ENCODE data around the gene INTS2. TPM values are rescaled to one million over a fixed set of nuclear protein-coding genes. Genes with fewer than 3 reads are reported as not detected.

INTS2 gene
- total RNA-seq, 2 experiments from 2014 or later = 21.7 to 23.0 TPM

DNA sequence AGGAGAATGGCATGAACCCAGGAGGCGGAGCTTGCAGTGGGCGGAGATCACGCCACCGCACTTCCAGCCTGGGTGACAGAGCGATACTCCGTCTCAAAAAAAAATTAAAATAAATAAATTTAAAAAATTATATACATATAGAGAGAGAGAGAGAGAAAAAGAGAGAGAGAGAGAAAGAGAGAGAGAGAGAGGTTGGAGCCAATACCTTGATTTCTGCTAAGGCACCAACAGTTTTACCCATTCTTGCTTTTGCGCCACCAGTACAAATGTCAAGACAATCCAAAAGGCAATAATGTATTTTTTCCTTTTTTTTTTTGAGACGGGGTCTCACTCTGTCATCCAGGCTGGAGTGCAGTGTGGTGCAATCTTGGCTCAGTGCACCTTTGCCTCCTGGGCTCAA lies 81.7 kb downstream of the INTS2 start:
- Mint-ChIP-seq H3K9me3 (ENCODE audit: insufficient read depth) (no peaks in the 10 kb centered on the region), H3K4me1 (ENCODE audit: low read depth) (no peaks in the 10 kb centered on the region), H3K27ac (no peak overlapping the region), H3K36me3 (ENCODE audit: low read depth) (peaks cover 45% of the 10 kb centered on the region), H3K27me3 (ENCODE audit: low read depth) (no peaks in the 10 kb centered on the region), H3K4me3 (no peak overlapping the region)
- ChIA-PET CTCF (interaction anchor here (2.0 kb wide), 1 partner anchor 14 kb away, joined by 4 read pairs; no protein-coding TSS in a partner anchor), POLR2A (no interaction called here)
- no peak for ATAC-seq
- no peak for DNase-seq

DNA sequence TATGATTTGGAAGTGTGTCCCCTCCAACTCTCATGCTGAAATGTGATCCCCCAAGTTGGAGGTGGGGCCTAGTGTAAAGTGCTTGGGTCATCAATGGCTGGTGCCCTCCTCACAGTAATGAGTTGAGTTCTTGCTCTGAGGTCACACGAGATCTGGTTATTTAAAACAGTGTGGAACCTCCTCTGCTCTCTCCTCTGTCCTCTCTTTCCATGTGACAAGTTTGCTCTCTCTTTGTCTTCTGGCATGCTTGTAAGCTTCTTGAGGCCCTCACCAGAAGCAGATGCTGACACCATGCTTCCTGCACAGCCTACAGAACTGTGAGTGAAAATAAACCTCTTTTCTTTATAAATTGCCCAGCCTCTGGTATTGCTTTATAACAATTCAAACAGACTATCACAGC lies 84.3 kb downstream of the INTS2 start:
- ChIA-PET POLR2A (no interaction called here), CTCF (interaction anchor here (1.6 kb wide), 1 partner anchor 208 kb away, joined by 5 read pairs; no protein-coding TSS in a partner anchor)
- H3K4me1 Mint-ChIP-seq (ENCODE audit: low read depth) = no peaks in the 10 kb centered on the region
- H3K9me3 Mint-ChIP-seq (ENCODE audit: insufficient read depth) = no peaks in the 10 kb centered on the region
- H3K4me3 Mint-ChIP-seq = no peak overlapping the region
- no peaks in the 10 kb centered on the region for H3K27me3 Mint-ChIP-seq (ENCODE audit: low read depth)
- H3K27ac Mint-ChIP-seq = no peak overlapping the region
- DNase-seq (no peak), ATAC-seq (no peak)
- peaks cover 41% of the 10 kb centered on the region for H3K36me3 Mint-ChIP-seq (ENCODE audit: low read depth)

DNA sequence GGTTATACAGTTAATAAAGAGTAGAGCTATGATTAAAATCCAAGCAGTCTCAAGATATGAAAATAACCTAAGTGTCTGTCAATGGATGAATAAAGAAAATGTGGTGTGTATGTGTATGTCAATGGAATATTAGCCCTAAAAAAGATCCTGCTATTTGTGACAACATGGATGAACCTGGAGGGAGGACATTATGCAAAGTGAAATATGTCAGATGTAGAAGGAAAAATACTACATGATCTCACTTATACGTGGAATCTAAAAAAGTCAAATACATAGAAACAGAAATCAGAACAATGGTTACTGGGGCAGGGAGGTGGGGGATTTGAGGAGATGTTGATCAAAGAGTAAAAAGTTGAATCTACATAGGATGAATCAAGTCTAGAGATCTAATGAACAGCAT lies 84.9 kb downstream of the INTS2 start:
- no peak for DNase-seq
- Mint-ChIP-seq H3K4me3 (no peak overlapping the region), H3K27ac (no peak overlapping the region), H3K4me1 (ENCODE audit: low read depth) (no peaks in the 10 kb centered on the region), H3K36me3 (ENCODE audit: low read depth) (peaks cover 41% of the 10 kb centered on the region), H3K9me3 (ENCODE audit: insufficient read depth) (no peaks in the 10 kb centered on the region), H3K27me3 (ENCODE audit: low read depth) (no peaks in the 10 kb centered on the region)
- ChIA-PET CTCF (interaction anchor here (1.6 kb wide), 1 partner anchor 208 kb away, joined by 5 read pairs; no protein-coding TSS in a partner anchor), POLR2A (no interaction called here)
- ATAC-seq = no peak

DNA sequence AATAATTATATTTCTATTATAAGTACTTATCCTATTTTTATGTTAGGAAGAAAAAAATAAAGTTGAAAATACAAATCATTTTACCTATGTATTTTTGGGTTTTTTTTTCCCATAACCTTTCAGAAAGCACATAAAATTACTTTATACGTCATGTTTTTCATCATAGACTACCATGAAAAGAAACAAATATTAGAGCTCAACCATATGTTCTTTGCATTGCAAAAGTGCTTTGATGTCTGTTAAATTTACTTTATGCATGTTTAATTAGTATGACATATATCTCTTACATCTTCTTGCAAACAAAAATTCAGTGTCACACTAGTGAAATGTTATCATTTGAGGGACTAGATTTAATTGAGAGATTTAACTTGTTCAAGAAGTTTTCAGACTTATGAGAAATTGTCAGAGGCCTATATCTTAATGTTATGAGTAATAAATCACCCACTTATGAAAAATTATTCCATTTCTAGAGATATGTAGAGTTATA lies 88.4 kb downstream of the INTS2 start:
- ChIA-PET POLR2A (interaction anchor here (1.9 kb wide), 1 partner anchor 24 kb away, joined by 4 read pairs; the partner anchor contains the start of gene BRIP1), CTCF (interaction anchor here (2.1 kb wide), 1 partner anchor 204 kb away, joined by 7 read pairs; no protein-coding TSS in a partner anchor)
- Mint-ChIP-seq H3K27ac (no peak overlapping the region), H3K27me3 (ENCODE audit: low read depth) (no peaks in the 10 kb centered on the region), H3K4me1 (ENCODE audit: low read depth) (no peaks in the 10 kb centered on the region), H3K9me3 (ENCODE audit: insufficient read depth) (no peaks in the 10 kb centered on the region), H3K36me3 (ENCODE audit: low read depth) (peaks cover 22% of the 10 kb centered on the region), H3K4me3 (no peak overlapping the region)
- no peak for DNase-seq
- ATAC-seq = no peak

DNA sequence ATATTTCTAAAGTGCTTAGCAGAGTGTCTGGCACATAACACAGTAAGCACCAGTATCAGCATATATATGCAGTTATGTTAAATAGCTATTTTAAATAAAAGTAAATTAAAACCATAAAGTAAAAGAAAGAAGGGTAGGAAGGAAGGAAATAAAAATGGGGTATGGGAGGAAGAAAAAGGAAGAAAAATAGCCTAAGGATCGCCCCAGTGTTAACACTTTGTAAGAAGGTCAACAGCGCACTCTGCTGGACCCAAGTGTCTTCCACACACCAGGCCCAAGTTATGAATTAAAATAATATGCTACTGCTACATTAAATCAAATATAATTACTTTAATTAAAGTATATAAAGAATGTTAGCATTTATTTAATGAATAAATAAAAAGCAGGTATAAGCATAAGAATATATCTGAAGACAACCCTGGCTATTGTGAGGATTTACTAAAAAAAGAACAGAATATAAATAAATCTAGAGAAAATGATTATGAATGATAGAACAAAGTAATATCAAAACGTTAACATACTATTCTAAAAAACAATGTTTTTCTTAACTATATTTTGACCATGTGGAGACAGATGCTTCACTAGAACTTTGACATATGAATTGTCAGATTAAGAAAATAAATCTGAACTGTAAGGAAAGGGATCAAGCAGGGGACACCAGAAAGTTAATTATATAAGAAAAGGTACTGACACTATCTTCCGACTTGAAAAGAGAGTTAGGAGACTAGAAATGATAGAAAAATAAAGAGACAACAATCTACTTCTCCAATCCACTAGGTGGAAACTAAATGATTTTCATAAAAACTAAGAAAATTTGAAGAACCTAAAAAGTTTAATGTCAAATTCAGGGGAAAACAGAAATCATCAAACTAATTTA lies 90.4 kb downstream of the INTS2 start:
- H3K4me1 Mint-ChIP-seq (ENCODE audit: low read depth) = no peaks in the 10 kb centered on the region
- peaks cover 11% of the 10 kb centered on the region for H3K36me3 Mint-ChIP-seq (ENCODE audit: low read depth)
- H3K9me3 Mint-ChIP-seq (ENCODE audit: insufficient read depth) = no peaks in the 10 kb centered on the region
- ChIA-PET CTCF (interaction anchor here (0.7 to 1.8 kb wide), 10 partner anchors 8 to 387 kb away, joined by 3 to 18 read pairs (median 4); no protein-coding TSS in a partner anchor), POLR2A (no interaction called here)
- H3K27ac Mint-ChIP-seq = no peak overlapping the region
- no peak for ATAC-seq
- peak; percentile 64 for DNase-seq
- no peaks in the 10 kb centered on the region for H3K27me3 Mint-ChIP-seq (ENCODE audit: low read depth)
- no peak overlapping the region for H3K4me3 Mint-ChIP-seq

DNA sequence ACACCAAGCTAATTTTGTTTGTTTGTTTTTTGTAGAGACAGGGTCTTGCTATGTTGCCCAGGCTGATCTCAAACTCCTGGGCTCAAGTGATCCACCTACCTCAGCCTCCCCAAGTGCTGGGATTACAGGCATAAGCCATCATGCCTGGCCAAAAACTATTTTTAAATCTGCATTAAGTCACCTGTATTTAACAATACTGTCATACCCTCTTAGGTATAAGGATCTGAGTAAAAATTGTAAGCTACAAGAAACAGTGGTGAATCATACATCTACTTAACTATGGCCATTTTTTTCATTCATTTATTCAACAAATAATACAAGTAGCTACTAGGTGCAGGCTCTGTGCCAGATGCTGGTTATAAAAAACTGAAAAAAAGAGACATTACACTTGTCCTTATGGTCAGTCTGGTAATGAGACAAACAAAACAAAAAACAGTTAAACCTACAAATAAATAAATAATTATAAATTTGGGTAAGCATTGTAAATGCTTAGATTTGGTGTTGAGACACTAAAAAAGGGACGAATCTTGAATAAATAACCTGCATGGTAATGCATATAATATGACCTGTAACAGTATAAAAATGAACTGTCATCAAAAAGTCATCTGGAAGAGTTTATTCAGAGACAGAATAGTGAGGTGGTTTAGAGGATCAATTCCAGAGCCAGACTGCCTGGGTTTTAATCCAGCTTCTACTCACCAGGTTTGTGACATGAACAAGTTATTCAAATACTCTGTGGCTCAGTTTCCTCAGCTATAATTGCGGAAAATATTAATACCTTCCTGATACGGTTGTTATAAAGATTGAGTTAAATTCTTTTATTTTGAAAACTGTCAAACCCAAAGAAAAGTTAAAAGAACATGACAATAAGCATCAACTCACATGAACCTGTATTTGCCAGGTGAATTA lies 91.3 kb downstream of the INTS2 start:
- DNase-seq (no peak), ATAC-seq (no peak)
- Mint-ChIP-seq H3K27me3 (ENCODE audit: low read depth) (no peaks in the 10 kb centered on the region), H3K36me3 (ENCODE audit: low read depth) (peaks cover 11% of the 10 kb centered on the region), H3K9me3 (ENCODE audit: insufficient read depth) (no peaks in the 10 kb centered on the region), H3K4me1 (ENCODE audit: low read depth) (no peaks in the 10 kb centered on the region), H3K27ac (no peak overlapping the region), H3K4me3 (no peak overlapping the region)
- CTCF ChIA-PET = interaction anchor here (0.6 to 1.8 kb wide), 13 partner anchors 9 to 424 kb away, joined by 3 to 18 read pairs (median 4); no protein-coding TSS in a partner anchor
- POLR2A ChIA-PET = interaction anchor here (0.5 to 0.7 kb wide), 2 partner anchors 148 to 1244 kb away, joined by 3 to 4 read pairs; no protein-coding TSS in a partner anchor

DNA sequence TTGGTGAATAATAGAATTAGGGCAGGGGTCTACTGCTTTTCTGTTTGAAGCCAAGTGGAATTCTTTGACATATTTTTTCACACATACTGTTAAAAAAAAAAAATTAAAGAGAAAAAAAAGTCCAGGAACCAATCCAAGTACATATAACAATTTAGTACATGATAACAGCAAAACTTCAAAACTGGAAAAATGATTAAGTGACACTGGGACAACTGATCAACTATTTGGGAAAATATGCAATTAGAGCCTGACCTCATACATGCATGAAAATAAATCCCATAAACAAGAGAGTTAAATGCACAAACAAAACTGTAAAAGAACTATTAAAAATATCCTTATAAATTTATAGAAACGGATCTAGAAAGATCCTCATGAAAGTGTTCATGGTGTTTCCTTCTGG lies 92.2 kb downstream of the INTS2 start:
- DNase-seq (no peak), ATAC-seq (no peak)
- Mint-ChIP-seq H3K9me3 (ENCODE audit: insufficient read depth) (no peaks in the 10 kb centered on the region), H3K4me3 (no peak overlapping the region), H3K36me3 (ENCODE audit: low read depth) (peaks cover 11% of the 10 kb centered on the region), H3K27me3 (ENCODE audit: low read depth) (no peaks in the 10 kb centered on the region), H3K27ac (no peak overlapping the region), H3K4me1 (ENCODE audit: low read depth) (no peaks in the 10 kb centered on the region)
- POLR2A ChIA-PET = interaction anchor here (0.5 kb wide), 1 partner anchor 147 kb away, joined by 4 read pairs; no protein-coding TSS in a partner anchor
- CTCF ChIA-PET = interaction anchor here (1.3 to 1.8 kb wide), 3 partner anchors 14 to 423 kb away, joined by 3 to 18 read pairs (median 6); no protein-coding TSS in a partner anchor

DNA sequence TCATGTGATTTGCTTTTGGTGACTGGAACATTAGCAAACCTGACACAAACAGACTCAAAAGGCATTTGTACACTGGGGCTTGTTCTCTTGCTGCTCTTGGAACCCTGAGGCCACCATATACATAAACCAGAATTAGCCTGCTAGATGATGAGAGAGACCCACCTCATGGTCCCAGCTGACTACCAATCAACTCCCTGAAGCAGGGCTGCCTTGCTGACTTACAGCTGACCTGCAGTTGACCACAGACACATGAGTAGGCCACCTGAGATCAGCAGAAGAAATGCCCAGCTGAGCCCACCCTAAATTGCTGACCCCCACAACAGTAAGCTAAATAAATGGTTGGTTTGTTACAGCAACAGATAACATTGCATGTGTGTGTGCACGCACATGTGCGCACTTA lies 93.2 kb downstream of the INTS2 start:
- peaks cover 11% of the 10 kb centered on the region for H3K36me3 Mint-ChIP-seq (ENCODE audit: low read depth)
- DNase-seq (no peak), ATAC-seq (no peak)
- ChIA-PET POLR2A (interaction anchor here (0.6 to 0.9 kb wide), 2 partner anchors 28 to 115 kb away, joined by 3 read pairs; no protein-coding TSS in a partner anchor), CTCF (interaction anchor here (1.3 to 1.6 kb wide), 2 partner anchors 199 to 275 kb away, joined by 7 to 12 read pairs; no protein-coding TSS in a partner anchor)
- no peak overlapping the region for H3K27ac Mint-ChIP-seq
- H3K9me3 Mint-ChIP-seq (ENCODE audit: insufficient read depth) = no peaks in the 10 kb centered on the region
- H3K4me3 Mint-ChIP-seq = no peak overlapping the region
- no peaks in the 10 kb centered on the region for H3K4me1 Mint-ChIP-seq (ENCODE audit: low read depth)
- no peaks in the 10 kb centered on the region for H3K27me3 Mint-ChIP-seq (ENCODE audit: low read depth)

DNA sequence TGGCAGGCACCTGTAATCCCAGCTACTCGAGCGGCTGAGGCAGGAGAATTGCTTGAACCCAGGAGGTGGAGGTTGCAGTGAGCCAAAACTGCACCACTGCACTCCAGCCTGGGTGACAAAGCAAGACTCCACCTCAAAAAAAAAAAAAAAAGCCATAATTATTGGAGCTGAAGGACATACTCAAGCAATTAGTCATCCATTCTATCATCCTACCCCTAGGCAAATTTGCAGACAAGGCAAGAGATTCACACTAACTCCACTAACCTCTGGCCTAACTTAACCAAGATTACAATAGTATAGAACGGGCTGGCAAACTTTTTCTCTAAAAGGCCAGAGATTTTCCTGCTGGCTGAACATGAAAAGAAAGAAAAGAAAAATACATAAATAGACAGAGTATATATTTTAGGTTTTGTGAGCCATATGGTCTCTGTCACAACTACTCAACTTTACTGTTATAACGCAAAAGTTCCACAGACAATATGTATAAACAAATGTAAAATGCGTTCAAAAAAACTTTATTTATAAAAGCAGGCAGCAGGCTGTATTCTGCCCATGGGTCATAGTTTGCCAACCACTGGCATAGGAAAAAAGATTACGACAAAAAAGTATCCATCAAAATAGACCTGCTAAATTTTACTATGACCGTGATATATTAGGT lies 94.1 kb downstream of the INTS2 start:
- no peak overlapping the region for H3K4me3 Mint-ChIP-seq
- H3K9me3 Mint-ChIP-seq (ENCODE audit: insufficient read depth) = no peaks in the 10 kb centered on the region
- POLR2A ChIA-PET = interaction anchor here (0.6 to 0.9 kb wide), 2 partner anchors 29 to 116 kb away, joined by 3 read pairs; no protein-coding TSS in a partner anchor
- no peaks in the 10 kb centered on the region for H3K4me1 Mint-ChIP-seq (ENCODE audit: low read depth)
- no peaks in the 10 kb centered on the region for H3K27me3 Mint-ChIP-seq (ENCODE audit: low read depth)
- H3K36me3 Mint-ChIP-seq (ENCODE audit: low read depth) = peaks cover 17% of the 10 kb centered on the region
- CTCF ChIA-PET = interaction anchor here (1.3 to 1.6 kb wide), 2 partner anchors 198 to 276 kb away, joined by 7 to 12 read pairs; no protein-coding TSS in a partner anchor
- no peak overlapping the region for H3K27ac Mint-ChIP-seq
- ATAC-seq (no peak), DNase-seq (no peak)

DNA sequence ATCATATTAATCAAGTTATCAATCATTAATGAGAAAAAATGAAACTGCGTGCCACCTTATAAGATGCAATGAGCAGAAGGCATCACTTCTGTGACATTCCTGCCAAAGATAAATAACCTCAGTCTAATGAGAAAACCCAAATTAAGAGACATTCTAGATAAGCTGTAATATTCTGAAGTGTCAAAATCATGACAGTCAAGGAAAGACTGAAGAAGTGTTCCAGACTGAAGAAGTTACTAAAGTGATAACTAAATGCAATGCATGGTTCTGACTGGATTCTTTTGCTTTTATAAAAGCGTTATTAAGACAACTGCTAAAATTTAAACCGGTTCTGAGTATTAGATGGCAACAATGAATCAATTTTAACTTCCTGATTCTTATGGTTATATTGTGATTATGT lies 95.3 kb downstream of the INTS2 start:
- POLR2A ChIA-PET = no interaction called here
- CTCF ChIA-PET = interaction anchor here (1.3 kb wide), 1 partner anchor 13 kb away, joined by 4 read pairs; no protein-coding TSS in a partner anchor
- DNase-seq (no peak), ATAC-seq (no peak)
- no peaks in the 10 kb centered on the region for H3K4me1 Mint-ChIP-seq (ENCODE audit: low read depth)
- no peaks in the 10 kb centered on the region for H3K9me3 Mint-ChIP-seq (ENCODE audit: insufficient read depth)
- H3K27ac Mint-ChIP-seq = no peak overlapping the region
- no peaks in the 10 kb centered on the region for H3K27me3 Mint-ChIP-seq (ENCODE audit: low read depth)
- H3K36me3 Mint-ChIP-seq (ENCODE audit: low read depth) = peaks cover 27% of the 10 kb centered on the region
- H3K4me3 Mint-ChIP-seq = no peak overlapping the region

DNA sequence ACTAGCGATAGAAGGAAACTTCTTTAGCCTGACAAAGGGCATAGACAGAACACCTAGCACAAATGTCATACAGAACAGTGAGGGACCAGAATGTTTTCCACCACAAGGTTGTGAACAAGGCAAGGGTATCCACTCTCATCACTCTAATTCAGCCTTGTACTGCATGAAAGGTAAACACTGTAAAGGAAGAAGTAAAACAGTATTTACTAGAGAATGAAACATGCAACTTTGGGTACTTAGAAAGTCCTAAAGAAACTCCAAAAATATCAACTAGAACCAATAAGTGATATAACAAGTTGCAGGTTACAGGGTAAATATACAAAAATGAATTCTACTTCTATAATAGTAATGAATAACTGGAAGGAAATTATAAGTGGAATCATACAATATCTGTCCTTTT lies 96.7 kb downstream of the INTS2 start:
- no peak for ATAC-seq
- CTCF ChIA-PET = no interaction called here
- POLR2A ChIA-PET = no interaction called here
- H3K4me1 Mint-ChIP-seq (ENCODE audit: low read depth) = no peaks in the 10 kb centered on the region
- no peaks in the 10 kb centered on the region for H3K27me3 Mint-ChIP-seq (ENCODE audit: low read depth)
- H3K36me3 Mint-ChIP-seq (ENCODE audit: low read depth) = peaks cover 37% of the 10 kb centered on the region
- no peaks in the 10 kb centered on the region for H3K9me3 Mint-ChIP-seq (ENCODE audit: insufficient read depth)
- DNase-seq = no peak
- H3K4me3 Mint-ChIP-seq = no peak overlapping the region
- H3K27ac Mint-ChIP-seq = no peak overlapping the region

Measured in activated CD8-positive, alpha-beta T cell treated with anti-CD3 and anti-CD28 coated beads, Interleukin-2, amount 10 ng/mL, durations not matched to agents 7 days and 5 days (primary cell).